ENCODE results near the gene TAB2.

Gene TAB2

DNA sequence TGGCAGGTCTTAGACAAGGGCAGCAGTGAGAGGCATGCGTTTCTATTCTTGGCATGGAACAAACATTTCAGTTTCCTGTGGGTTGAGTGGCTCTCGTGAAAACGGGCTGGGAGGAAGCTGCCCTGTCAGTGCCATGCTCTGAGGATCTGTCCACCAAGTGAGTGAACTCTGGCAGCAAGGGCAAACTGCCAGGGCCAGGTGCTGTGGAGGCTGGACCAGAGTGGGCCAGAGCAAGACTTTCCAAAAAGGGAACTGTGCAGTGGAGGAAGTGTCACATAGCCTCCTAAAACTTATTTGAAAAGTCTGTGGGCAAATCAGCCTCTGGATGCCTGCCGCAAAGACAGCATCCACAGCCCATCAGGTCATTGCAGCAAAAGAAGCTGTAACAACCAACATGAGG lies 44.2 kb upstream of the TAB2 start:
- no peak for TF ChIP-seq TAF1 (IDR thresholded peaks at IDR 0.05; ENCODE audit: borderline replicate concordance, insufficient read depth, low read length)
- no peak for TF ChIP-seq POLR2AphosphoS5 (IDR thresholded peaks at IDR 0.05; ENCODE audit: low read depth, low read length)

DNA sequence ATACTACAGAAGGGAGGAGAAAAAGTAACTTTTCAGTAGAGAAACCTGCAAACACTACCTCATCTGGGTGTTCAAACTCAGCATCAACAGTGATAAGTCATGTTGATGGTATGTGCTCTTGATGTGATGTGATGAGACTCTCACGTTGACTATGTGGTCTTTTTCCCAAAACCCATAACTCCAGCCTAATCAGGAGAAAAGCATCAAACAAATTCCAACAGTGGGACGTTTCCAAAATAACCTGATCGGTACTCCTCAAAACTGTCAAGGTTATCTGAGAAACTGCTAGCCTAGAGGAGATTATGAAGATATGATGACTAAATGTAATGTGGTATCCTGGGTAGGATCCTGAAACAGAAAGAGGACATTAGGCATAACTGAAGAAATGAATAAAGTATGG lies 41.9 kb upstream of the TAB2 start:
- TF ChIP-seq, protein P1, sequence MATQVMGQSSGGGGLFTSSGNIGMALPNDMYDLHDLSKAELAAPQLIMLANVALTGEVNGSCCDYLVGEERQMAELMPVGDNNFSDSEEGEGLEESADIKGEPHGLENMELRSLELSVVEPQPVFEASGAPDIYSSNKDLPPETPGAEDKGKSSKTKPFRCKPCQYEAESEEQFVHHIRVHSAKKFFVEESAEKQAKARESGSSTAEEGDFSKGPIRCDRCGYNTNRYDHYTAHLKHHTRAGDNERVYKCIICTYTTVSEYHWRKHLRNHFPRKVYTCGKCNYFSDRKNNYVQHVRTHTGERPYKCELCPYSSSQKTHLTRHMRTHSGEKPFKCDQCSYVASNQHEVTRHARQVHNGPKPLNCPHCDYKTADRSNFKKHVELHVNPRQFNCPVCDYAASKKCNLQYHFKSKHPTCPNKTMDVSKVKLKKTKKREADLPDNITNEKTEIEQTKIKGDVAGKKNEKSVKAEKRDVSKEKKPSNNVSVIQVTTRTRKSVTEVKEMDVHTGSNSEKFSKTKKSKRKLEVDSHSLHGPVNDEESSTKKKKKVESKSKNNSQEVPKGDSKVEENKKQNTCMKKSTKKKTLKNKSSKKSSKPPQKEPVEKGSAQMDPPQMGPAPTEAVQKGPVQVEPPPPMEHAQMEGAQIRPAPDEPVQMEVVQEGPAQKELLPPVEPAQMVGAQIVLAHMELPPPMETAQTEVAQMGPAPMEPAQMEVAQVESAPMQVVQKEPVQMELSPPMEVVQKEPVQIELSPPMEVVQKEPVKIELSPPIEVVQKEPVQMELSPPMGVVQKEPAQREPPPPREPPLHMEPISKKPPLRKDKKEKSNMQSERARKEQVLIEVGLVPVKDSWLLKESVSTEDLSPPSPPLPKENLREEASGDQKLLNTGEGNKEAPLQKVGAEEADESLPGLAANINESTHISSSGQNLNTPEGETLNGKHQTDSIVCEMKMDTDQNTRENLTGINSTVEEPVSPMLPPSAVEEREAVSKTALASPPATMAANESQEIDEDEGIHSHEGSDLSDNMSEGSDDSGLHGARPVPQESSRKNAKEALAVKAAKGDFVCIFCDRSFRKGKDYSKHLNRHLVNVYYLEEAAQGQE (IDR thresholded peaks at IDR 0.05; ENCODE audit: insufficient read depth in 1 of 2, low read depth in 2 of 2, low read length in 2 of 2), result no peak
- TF ChIP-seq TAF1 (IDR thresholded peaks at IDR 0.05; ENCODE audit: borderline replicate concordance, insufficient read depth, low read length), result no peak
- no peak for TF ChIP-seq FOXP2 (optimal IDR thresholded peaks at IDR 0.05; ENCODE audit: borderline replicate concordance, extremely low read depth, extremely low read length, insufficient read depth)
- TF ChIP-seq POLR2AphosphoS5 (IDR thresholded peaks at IDR 0.05; ENCODE audit: low read depth, low read length), result no peak
- TF ChIP-seq SIN3A (IDR thresholded peaks at IDR 0.05; ENCODE audit: borderline replicate concordance, insufficient read depth, low read length), result no peak

DNA sequence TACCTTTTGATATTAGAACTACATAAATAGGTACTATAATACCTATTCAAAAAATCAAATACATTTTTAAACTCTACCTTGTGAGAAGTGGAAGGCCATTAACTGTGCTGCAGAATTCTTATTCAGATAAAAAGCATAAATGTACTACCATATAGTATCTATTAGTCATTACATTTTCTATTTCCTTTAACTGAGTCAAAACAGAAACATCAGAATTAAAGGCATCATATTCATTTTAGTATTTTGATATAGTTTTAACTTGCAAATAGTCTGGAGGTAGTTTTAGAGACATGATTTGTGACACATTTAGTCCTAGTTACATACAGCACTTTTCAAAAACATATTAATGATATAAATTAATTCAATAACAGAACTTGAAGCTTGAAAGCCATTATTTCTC lies 39.9 kb upstream of the TAB2 start:
- TF ChIP-seq FOXP2 (optimal IDR thresholded peaks at IDR 0.05; ENCODE audit: borderline replicate concordance, extremely low read depth, extremely low read length, insufficient read depth) (no peak), TAF1 (IDR thresholded peaks at IDR 0.05; ENCODE audit: borderline replicate concordance, insufficient read depth, low read length) (no peak), POLR2AphosphoS5 (IDR thresholded peaks at IDR 0.05; ENCODE audit: low read depth, low read length) (no peak), SIN3A (IDR thresholded peaks at IDR 0.05; ENCODE audit: borderline replicate concordance, insufficient read depth, low read length) (no peak)
- TF ChIP-seq, protein P1 (IDR thresholded peaks at IDR 0.05; ENCODE audit: insufficient read depth in 1 of 2, low read depth in 2 of 2, low read length in 2 of 2), result no peak

DNA sequence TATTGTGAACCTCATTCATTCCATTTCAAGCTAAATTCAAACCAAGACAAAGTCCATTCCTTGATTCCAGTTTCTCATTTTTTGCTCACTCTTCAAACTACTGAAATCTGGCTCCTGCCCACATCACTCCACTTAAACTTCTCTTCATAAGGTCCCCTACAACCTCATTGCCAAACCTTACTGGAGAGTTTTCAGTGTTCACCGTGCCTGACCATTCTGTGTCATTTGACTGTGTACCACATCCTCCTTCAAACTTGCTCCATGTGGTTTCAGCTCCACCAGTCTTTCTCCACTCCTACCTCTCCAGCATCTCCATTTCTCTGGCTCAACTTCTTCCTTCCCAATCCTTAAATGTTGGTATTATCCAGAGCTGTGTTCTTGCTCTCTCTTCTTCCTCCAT lies 38.5 kb upstream of the TAB2 start:
- TF ChIP-seq TAF1 (IDR thresholded peaks at IDR 0.05; ENCODE audit: borderline replicate concordance, insufficient read depth, low read length), result no peak
- TF ChIP-seq FOXP2 (optimal IDR thresholded peaks at IDR 0.05; ENCODE audit: borderline replicate concordance, extremely low read depth, extremely low read length, insufficient read depth), result no peak
- no peak for TF ChIP-seq SIN3A (IDR thresholded peaks at IDR 0.05; ENCODE audit: borderline replicate concordance, insufficient read depth, low read length)
- TF ChIP-seq POLR2AphosphoS5 (IDR thresholded peaks at IDR 0.05; ENCODE audit: low read depth, low read length), result no peak
- TF ChIP-seq, protein P1 (IDR thresholded peaks at IDR 0.05; ENCODE audit: insufficient read depth in 1 of 2, low read depth in 2 of 2, low read length in 2 of 2), result no peak

DNA sequence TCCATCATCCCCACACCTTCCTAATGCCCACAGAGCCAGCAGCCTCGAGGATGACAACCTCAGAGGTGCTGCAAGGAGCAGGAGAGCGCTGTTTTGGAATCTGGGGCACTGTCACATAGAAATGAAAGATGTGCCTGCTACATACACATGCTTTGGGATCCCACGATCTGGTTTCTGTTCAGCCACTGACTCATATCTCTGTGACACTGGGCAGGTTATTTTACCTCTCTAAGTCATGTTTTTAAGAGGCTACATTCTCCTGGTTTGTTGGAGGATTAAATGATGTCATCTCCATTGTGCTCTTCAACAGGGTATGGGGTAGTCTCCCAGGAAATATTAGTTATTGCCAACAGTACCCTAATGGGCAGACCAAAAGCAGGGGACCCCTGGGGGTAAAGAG lies 32.6 kb upstream of the TAB2 start:
- TF ChIP-seq SIN3A (IDR thresholded peaks at IDR 0.05; ENCODE audit: borderline replicate concordance, insufficient read depth, low read length), result no peak

DNA sequence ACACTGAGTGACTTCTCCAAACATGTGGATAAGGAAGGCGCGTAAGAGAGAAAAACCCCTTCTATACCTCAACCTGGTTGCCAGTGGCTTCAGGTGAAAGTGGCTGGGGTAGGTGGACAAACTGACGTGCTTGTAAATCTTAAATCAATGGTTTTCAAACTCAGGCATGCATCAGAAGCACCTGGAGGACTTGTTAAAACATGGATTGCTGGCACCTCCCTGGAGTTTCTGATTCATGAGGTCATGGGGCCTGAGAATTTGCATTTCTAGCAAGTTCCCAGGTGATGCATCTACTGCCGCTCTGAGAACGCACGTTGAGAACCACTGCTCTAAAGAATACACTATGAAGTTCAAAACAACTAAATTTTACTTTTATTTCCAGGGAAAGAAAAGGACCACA lies 31.9 kb upstream of the TAB2 start:
- TF ChIP-seq, protein P1 (IDR thresholded peaks at IDR 0.05; ENCODE audit: insufficient read depth in 1 of 2, low read depth in 2 of 2, low read length in 2 of 2), result no peak
- TF ChIP-seq POLR2AphosphoS5 (IDR thresholded peaks at IDR 0.05; ENCODE audit: low read depth, low read length), result no peak
- no peak for TF ChIP-seq SIN3A (IDR thresholded peaks at IDR 0.05; ENCODE audit: borderline replicate concordance, insufficient read depth, low read length)
- no peak for TF ChIP-seq TAF1 (IDR thresholded peaks at IDR 0.05; ENCODE audit: borderline replicate concordance, insufficient read depth, low read length)
- TF ChIP-seq FOXP2 (optimal IDR thresholded peaks at IDR 0.05; ENCODE audit: borderline replicate concordance, extremely low read depth, extremely low read length, insufficient read depth), result no peak
